Brain microvascular endothelial cell (primary cell): ENCODE data around the gene ACACA.
A peak's percentile ranks its signal among the peaks of the same experiment; 100 is the strongest.

Experiments
- DNase-seq: peaks from one replicate; pipeline ENCODE4 v3.0.0-alpha.2; 2020
- H3K27ac ChIP-seq: fragments of 250-450 bp; sonication (Bioruptor Pico); 2 replicates; pipeline ENCODE4 v1.5.1; 2020; ENCODE audit warnings: mild to moderate bottlenecking, moderate library complexity
- H3K27me3 ChIP-seq: fragments of 250-450 bp; sonication (Bioruptor Pico); replicated peaks from 2 replicates; pipeline ENCODE4 v1.5.1; 2020; ENCODE audit warnings: mild to moderate bottlenecking
- H3K36me3 ChIP-seq: fragments of 250-450 bp; sonication (Bioruptor Pico); replicated peaks from 2 replicates; pipeline ENCODE4 v1.5.1; 2020; ENCODE audit warnings: mild to moderate bottlenecking
- H3K4me3 ChIP-seq: 2 replicates; pipeline ENCODE4 v1.5.1; 2011; ENCODE audit warnings: low read depth, mild to moderate bottlenecking, control low read depth, low read length, moderate library complexity
- CTCF ChIP-seq: IDR thresholded peaks from 2 replicates; pipeline ENCODE4 v1.5.1; 2011; ENCODE audit warnings: low read depth, mild to moderate bottlenecking, moderate library complexity, low read length, control low read depth, inconsistent platforms; ENCODE audit errors: missing control alignments
- in situ Hi-C: cut with HindIII; loops from 2 replicates; pipeline ENCODE4 v1.10.0; 2017; ENCODE audit warnings: low sequenced_read_pairs, low pct_ligation_motif_present

The ACACA gene

DNA sequence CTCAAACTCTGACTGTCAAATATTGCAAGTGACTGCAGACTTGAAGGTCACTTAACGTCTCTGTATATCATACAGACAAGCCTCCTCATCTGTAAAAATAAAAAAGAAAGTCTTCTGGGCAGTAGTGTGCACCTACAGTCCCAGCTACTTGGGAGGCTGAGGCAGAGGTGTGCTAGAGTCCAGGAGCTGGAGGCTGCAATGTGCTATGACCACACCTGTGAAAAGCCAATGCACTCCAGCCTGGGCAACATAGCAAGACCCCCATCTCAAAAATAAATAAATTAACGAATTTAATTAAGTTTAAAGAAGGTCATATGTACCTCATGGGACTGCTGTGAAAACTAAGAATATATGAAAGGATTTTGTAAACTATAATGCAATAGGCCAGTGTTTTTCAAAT is 65.8 kb downstream of the ACACA start:
- Histone ChIP-seq H3K36me3 (peaks cover 6% of the 10 kb centered on the region), H3K27me3 (no peaks in the 10 kb centered on the region), H3K4me3 (no peak overlapping the region), H3K27ac (no peak overlapping the region)
- in situ Hi-C loops, result no loop called here
- no peak for DNase-seq
- no peak for TF ChIP-seq CTCF

- peaks cover 6% of the 10 kb centered on the region for H3K36me3 ChIP-seq
- no peak overlapping the region for H3K27ac ChIP-seq
- in situ Hi-C loops, result no loop called here
- no peak for DNase-seq
- no peak for TF ChIP-seq CTCF
- H3K4me3 ChIP-seq, result no peak overlapping the region
- no peaks in the 10 kb centered on the region for H3K27me3 ChIP-seq
Observed at GRCh38 chr17:37339321-37339720, 67.3 kb downstream of the ACACA start.

DNA sequence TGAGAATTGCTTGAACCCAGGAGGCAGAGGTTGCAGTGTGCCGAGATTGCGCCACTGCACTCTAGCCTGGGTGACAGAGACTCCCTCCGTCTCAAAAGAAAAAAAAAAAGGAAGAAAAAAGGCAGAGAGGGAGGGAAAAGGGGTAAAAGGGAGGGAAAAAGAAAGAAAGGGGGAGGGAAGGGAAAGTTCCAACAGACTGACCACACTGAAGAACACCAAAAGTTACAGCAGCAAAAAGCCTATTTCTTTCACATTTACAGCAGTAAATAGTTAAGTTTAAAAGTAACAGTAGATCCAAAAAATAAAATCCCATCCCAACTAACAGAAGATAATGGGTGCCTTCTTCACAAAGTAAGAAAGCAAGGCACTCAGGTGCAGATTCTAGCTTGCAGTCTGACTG is 67.8 kb downstream of the ACACA start:
- Histone ChIP-seq H3K27me3 (no peaks in the 10 kb centered on the region), H3K36me3 (peaks cover 6% of the 10 kb centered on the region), H3K27ac (no peak overlapping the region), H3K4me3 (no peak overlapping the region)
- DNase-seq, result no peak
- TF ChIP-seq CTCF, result no peak
- in situ Hi-C loops, result no loop called here

DNA sequence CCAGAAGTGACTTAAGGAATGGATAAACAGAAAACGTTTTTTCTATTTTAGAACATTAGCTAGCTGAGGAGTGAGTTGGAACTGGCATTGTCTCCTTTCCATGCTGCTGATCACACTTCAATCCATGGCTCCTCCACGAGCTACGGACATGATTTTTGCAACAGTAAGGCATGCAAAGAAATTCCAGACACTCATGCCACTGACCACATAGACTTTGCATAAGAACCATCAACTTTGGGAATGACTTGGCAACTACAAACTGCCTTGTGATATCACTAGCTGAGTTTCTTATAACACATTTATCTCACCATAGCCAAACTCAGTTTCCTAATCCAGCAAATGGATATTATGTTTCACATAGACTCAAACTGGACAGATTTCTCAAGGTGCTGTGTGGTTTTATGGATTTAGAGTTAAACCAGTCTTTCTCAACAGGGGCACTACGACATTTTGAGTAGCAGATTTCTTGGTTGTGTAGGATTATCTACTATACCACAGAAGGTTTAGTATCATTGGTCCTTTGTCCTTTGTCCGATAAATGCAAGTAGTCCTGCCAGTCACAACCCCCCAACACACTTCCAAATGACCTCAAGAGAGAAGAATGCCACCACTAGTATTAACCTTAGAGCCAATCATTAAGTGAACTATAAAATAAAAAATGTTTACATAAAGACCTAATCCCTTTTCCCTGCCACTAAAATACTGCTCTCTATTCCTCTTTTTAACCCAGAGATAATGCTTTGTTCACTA is 79.1 kb downstream of the ACACA start:
- peak; percentile 62 for DNase-seq
- in situ Hi-C loops, result no loop called here
- peaks cover 15% of the 10 kb centered on the region for H3K36me3 ChIP-seq

GRCh38 chr17:37322826-37323561 is 83.6 kb downstream of the ACACA start:
- Histone ChIP-seq H3K36me3 (peaks cover 2% of the 10 kb centered on the region), H3K27ac (no peak overlapping the region), H3K27me3 (no peaks in the 10 kb centered on the region), H3K4me3 (no peak overlapping the region)
- in situ Hi-C loops, result no loop called here
- DNase-seq, result no peak
- TF ChIP-seq CTCF, result no peak

More for the DNA sequence above, 79.1 kb downstream of the ACACA start:
- Histone ChIP-seq H3K27ac (peak overlapping the region; percentile 67), H3K27me3 (no peaks in the 10 kb centered on the region), H3K4me3 (no peak overlapping the region)
- TF ChIP-seq CTCF, result no peak
